HepG2 (cell line): ENCODE data around the gene COMMD7. TPM values are rescaled to one million over a fixed set of nuclear protein-coding genes. Genes with fewer than 3 reads are reported as not detected.

ENCODE experiments used
- BHLHE40 ChIP-seq: IDR thresholded peaks from 2 replicates; pipeline ENCODE4 v1.6.1; 2011; ENCODE audit warnings: low read length, improper control_type of control experiment
- ETV5 ChIP-seq: IDR thresholded peaks from 2 replicates; pipeline ENCODE4 v1.6.1; 2018; ENCODE audit warnings: missing biosample characterization, missing genetic modification reagents, inconsistent platforms, borderline replicate concordance
- FOXO1 ChIP-seq: sonication (generic); formaldehyde crosslinking; IDR thresholded peaks from 2 replicates; pipeline ENCODE4 v1.4.0; 2020; ENCODE audit warnings: missing genetic modification reagents
- GATAD2A ChIP-seq: IDR thresholded peaks from 2 replicates; pipeline ENCODE4 v1.6.1; 2016
- HES4 ChIP-seq: sonication (generic); formaldehyde crosslinking; IDR thresholded peaks from 2 replicates; pipeline ENCODE4 v1.9.0; 2021; ENCODE audit warnings: mild to moderate bottlenecking, missing genetic modification reagents, borderline replicate concordance
- KDM1A ChIP-seq: IDR thresholded peaks from 2 replicates; pipeline ENCODE4 v1.6.1; 2016; ENCODE audit warnings: missing compliant biosample characterization
- KDM6A ChIP-seq: IDR thresholded peaks from 2 replicates; pipeline ENCODE4 v1.6.1; 2016; ENCODE audit warnings: low read depth
- KLF13 ChIP-seq: sonication (generic); formaldehyde crosslinking; IDR thresholded peaks from 2 replicates; pipeline ENCODE4 v1.4.0; 2020; ENCODE audit warnings: mild to moderate bottlenecking, missing genetic modification reagents
- KLF16 ChIP-seq, 2 experiments: sonication (generic) in 1 of 2; formaldehyde crosslinking in 1 of 2; IDR thresholded peaks; 2 replicates each; pipeline versions ENCODE4 v1.6.1 to v1.8.0; 2016 to 2023; ENCODE audit warnings: missing genetic modification reagents in 2 of 2, missing compliant biosample characterization in 1 of 2
- SATB2 ChIP-seq: sonication (generic); formaldehyde crosslinking; IDR thresholded peaks from 2 replicates; pipeline ENCODE4 v1.5.0; 2020; ENCODE audit warnings: missing genetic modification reagents
- SIX4 ChIP-seq: sonication (generic); formaldehyde crosslinking; IDR thresholded peaks from 2 replicates; pipeline ENCODE4 v1.4.0; 2020; ENCODE audit warnings: missing genetic modification reagents
- TBL1XR1 ChIP-seq: fragments of 150-350 bp; IDR thresholded peaks from 2 replicates; pipeline ENCODE4 v1.6.1; 2014; ENCODE audit warnings: borderline replicate concordance, low read length; ENCODE audit not compliant: partially characterized antibody
- TEAD2 ChIP-seq: sonication (generic); formaldehyde crosslinking; IDR thresholded peaks from 2 replicates; pipeline ENCODE4 v1.9.0; 2021; ENCODE audit warnings: missing genetic modification reagents
- TMF1 ChIP-seq: sonication (generic); formaldehyde crosslinking; IDR thresholded peaks from 2 replicates; pipeline ENCODE4 v1.8.1; 2022; ENCODE audit warnings: low read depth, missing genetic modification reagents
- ZBTB4 ChIP-seq: sonication (generic); formaldehyde crosslinking; IDR thresholded peaks from 2 replicates; pipeline ENCODE4 v1.4.0; 2020; ENCODE audit warnings: missing genetic modification reagents, mild to moderate bottlenecking, borderline replicate concordance
- ZFY ChIP-seq: sonication (generic); formaldehyde crosslinking; IDR thresholded peaks from 2 replicates; pipeline ENCODE4 v1.4.0; 2020; ENCODE audit warnings: missing genetic modification reagents
- ZNF704 ChIP-seq: sonication (generic); formaldehyde crosslinking; IDR thresholded peaks from 2 replicates; pipeline ENCODE4 v1.8.1; 2023; ENCODE audit warnings: mild to moderate bottlenecking, inconsistent platforms, moderate library complexity, missing genetic modification reagents, borderline replicate concordance
- ZNF792 ChIP-seq: IDR thresholded peaks from 2 replicates; pipeline ENCODE4 v1.6.1; 2016
- polyA plus RNA-seq, 8 experiments: library from polyadenylated mRNA; depleted of rRNA in 3 of 8; stranded (reverse) in 7 of 8; unstranded in 1 of 8; fragments of >200 nt; fragmentation: Illumina TruSeq in 4 of 8; extraction: Trizol in 4 of 8; gene quantifications; 2 replicates each; pipeline versions ENCODE4 v1.2.1 to v1.2.3, GENCODE V29; 2011 to 2016; ENCODE audit warnings: low read depth in 4 of 8, missing spikeins in 1 of 8, mixed read lengths in 1 of 8; ENCODE audit not compliant: insufficient read depth in 1 of 8
- total RNA-seq, 5 experiments: library from RNA; depleted of rRNA; stranded (reverse); fragments of >200 nt; fragmentation: Illumina TruSeq; extraction: Trizol; gene quantifications; 2 replicates each; pipeline ENCODE4 v1.2.3, GENCODE V29; 2016; ENCODE audit warnings: low read depth in 1 of 5
- TF ChIP-seq, protein P1 (sequence below): IDR thresholded peaks from 2 replicates; pipeline ENCODE4 v1.6.1; 2016; ENCODE audit warnings: missing genetic modification reagents, missing compliant biosample characterization
- TF ChIP-seq, protein P2 (sequence below): sonication (generic); formaldehyde crosslinking; IDR thresholded peaks from 2 replicates; pipeline ENCODE4 v1.4.0; 2020; ENCODE audit warnings: mild to moderate bottlenecking, missing genetic modification reagents, borderline replicate concordance
- TF ChIP-seq, protein P3 (sequence below), 2 experiments: sonication (generic) in 1 of 2; formaldehyde crosslinking in 1 of 2; IDR thresholded peaks; 2 replicates each; pipeline versions ENCODE4 v1.4.0 to v1.6.1; 2018 to 2020; ENCODE audit warnings: missing genetic modification reagents in 2 of 2, borderline replicate concordance in 1 of 2, low read depth in 1 of 2, mild to moderate bottlenecking in 1 of 2, missing biosample characterization in 1 of 2

Gene COMMD7
- total and polyA plus RNA-seq, 2 of the 13 experiments (the other 11 are each of a cell fraction or from before 2014, with no cell fraction given), result 42.1 to 53.3 TPM

DNA sequence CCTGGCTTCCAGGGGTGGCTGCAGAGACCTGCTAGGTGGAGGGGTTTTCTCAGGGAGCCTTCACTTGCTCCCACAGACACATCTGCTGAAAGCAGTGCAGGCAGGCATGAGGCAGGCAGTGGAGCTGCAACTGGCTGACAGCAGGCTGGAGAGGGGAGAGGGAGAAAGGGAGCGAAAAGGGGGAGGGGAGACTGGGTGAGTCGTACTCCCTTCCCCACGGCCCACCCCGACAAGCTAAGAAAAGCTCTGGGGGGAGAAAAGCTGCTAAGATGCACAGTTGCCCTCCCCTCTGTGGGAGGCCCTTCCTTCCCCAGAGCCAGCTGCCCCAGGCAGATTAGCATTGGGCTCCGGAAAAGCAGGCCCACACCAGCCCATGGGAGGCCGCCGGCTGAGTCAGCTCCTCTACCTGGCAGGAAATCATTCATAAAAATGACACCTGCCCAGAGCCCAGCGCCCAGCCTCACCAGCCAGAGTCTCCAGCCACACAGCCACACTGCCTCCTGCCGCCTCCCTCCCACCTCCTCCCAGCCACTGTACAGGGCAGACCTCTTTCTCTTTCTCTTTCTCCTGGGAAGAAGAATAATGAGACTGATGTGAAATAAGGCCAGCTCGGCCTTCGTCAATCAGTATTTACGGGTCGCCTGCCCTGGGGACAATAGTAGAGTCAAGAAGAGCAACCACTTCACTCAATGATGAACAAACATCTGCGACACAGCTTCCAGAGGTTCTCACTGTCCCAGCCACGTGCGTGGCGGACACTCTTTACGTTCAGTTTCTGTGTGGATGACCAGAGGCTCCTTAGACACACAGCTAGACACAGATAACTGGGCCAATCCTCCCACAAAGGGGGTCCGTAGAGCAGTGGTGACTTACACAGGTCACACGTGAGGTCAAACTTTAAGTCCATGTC is 61.8 kb downstream of the COMMD7 start (continued):
- TF ChIP-seq ZNF704 (no peak), BHLHE40 (0 out of 2 replicates have a peak, but pooled peaks have one; percentile 25), KLF16 (CRISPR knock-in tag; IDR thresholded peaks at IDR 0.05) (no peak), GATAD2A (CRISPR knock-in tag) (no peak), KLF13 (CRISPR knock-in tag) (no peak), KDM6A (CRISPR knock-in tag) (no peak), TBL1XR1 (no peak), KDM1A (CRISPR knock-in tag) (0 out of 2 replicates have a peak, but pooled peaks have one; percentile 32), ZNF792 (CRISPR knock-in tag) (peak; percentile 41; the same call in 1 of the 2 replicates), ZFY (CRISPR knock-in tag) (peak; percentile 84), HES4 (CRISPR knock-in tag) (no peak), TEAD2 (0 out of 2 replicates have a peak, but pooled peaks have one; percentile 21), ETV5 (0 out of 2 replicates have a peak, but pooled peaks have one; percentile 8), TMF1 (CRISPR knock-in tag) (no peak), ZBTB4 (peak; percentile 92; the same call in 1 of the 2 replicates), SATB2 (CRISPR knock-in tag) (no peak), SIX4 (no peak), FOXO1 (CRISPR knock-in tag) (0 out of 2 replicates have a peak, but pooled peaks have one; percentile 11)
- TF ChIP-seq, protein P1, sequence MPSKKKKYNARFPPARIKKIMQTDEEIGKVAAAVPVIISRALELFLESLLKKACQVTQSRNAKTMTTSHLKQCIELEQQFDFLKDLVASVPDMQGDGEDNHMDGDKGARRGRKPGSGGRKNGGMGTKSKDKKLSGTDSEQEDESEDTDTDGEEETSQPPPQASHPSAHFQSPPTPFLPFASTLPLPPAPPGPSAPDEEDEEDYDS (CRISPR knock-in tag), result 0 out of 2 replicates have a peak, but pooled peaks have one; percentile 10
- TF ChIP-seq, protein P2, sequence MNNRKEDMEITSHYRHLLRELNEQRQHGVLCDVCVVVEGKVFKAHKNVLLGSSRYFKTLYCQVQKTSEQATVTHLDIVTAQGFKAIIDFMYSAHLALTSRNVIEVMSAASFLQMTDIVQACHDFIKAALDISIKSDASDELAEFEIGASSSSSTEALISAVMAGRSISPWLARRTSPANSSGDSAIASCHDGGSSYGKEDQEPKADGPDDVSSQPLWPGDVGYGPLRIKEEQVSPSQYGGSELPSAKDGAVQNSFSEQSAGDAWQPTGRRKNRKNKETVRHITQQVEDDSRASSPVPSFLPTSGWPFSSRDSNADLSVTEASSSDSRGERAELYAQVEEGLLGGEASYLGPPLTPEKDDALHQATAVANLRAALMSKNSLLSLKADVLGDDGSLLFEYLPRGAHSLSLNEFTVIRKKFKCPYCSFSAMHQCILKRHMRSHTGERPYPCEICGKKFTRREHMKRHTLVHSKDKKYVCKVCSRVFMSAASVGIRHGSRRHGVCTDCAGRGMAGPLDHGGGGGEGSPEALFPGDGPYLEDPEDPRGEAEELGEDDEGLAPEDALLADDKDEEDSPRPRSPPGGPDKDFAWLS (CRISPR knock-in tag), result 0 out of 2 replicates have a peak, but pooled peaks have one; percentile 26
- TF ChIP-seq, protein P3, sequence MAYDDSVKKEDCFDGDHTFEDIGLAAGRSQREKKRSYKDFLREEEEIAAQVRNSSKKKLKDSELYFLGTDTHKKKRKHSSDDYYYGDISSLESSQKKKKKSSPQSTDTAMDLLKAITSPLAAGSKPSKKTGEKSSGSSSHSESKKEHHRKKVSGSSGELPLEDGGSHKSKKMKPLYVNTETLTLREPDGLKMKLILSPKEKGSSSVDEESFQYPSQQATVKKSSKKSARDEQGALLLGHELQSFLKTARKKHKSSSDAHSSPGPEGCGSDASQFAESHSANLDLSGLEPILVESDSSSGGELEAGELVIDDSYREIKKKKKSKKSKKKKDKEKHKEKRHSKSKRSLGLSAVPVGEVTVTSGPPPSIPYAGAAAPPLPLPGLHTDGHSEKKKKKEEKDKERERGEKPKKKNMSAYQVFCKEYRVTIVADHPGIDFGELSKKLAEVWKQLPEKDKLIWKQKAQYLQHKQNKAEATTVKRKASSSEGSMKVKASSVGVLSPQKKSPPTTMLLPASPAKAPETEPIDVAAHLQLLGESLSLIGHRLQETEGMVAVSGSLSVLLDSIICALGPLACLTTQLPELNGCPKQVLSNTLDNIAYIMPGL (CRISPR knock-in tag; IDR thresholded peaks at IDR 0.05; ENCODE audit: borderline replicate concordance in 1 of 2, low read depth in 1 of 2), result peak; percentile 29 to 50; a peak in 1 of 4 replicates
